ENCODE results near the gene AGXT.

Gene AGXT

DNA sequence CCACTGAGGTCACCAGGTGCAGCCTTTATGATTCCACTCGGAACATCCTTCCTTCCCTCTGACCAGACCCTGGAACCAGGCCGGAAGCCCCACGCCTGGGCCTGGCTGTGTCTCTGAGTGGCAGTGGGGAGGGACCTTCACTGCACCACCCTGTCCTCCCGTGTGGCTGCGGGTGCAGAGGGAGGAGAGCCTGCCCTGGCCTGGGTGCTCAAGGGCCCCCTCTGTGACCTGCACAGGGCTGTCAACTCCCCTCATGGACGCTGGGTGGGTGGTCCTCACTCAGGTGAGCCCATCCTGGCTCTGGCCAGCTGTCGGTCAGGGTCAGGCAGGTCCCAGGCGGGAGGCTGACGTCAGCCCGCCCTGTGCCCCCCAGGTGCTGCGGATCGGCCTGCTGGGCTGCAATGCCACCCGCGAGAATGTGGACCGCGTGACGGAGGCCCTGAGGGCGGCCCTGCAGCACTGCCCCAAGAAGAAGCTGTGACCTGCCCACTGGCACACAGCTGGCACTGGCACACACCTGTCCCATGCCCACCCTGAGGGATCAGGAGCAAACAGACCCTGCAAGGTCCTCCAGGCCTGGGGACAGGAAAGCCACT is 9.8 kb downstream of the AGXT start:
- H3K27ac ChIP-seq (ENCODE audit: low read depth, low read length, severe bottlenecking): no peak overlapping the region
- no peaks in the 10 kb centered on the region for H3K36me3 ChIP-seq (ENCODE audit: control insufficient read depth, insufficient read depth, low read length)
- H3K4me1 ChIP-seq (ENCODE audit: control insufficient read depth, insufficient read depth, low read length, poor library complexity, severe bottlenecking): no peaks in the 10 kb centered on the region
- H3K4me3 ChIP-seq (ENCODE audit: extremely low read depth, insufficient read depth, low read length, poor library complexity, severe bottlenecking): no peak overlapping the region
- H3K9me3 ChIP-seq (ENCODE audit: control insufficient read depth, low read length): no peaks in the 10 kb centered on the region
- 89 to 94% methylated on average over 14 of the region's 18 CpGs for WGBS, 2 experiments (ENCODE audit: insufficient coverage in 2 of 2)

DNA sequence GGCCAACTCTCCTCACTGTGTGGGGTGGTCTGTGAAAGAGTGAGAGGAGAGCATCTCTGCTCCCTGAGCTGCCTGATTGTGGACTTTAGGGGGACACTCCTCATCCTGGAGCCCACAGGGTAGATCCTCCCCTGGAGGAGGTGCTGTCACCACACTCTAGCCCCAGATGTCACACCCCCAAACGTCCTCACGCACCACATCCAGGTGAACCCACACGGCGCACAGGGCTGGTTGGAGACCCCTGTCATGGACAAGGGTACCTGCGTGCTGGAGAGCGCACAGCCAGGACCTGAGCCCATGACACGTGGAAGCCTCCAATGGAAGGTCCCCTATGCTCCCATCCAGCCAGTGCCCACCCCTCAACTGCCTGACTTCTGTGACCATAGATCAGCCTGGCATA is 10.5 kb downstream of the AGXT start:
- WGBS, 2 experiments (ENCODE audit: insufficient coverage in 2 of 2): 88 to 96% methylated on average over 7 of the region's 7 CpGs
- Histone ChIP-seq H3K27ac (ENCODE audit: low read depth, low read length, severe bottlenecking) (no peak overlapping the region), H3K4me1 (ENCODE audit: control insufficient read depth, insufficient read depth, low read length, poor library complexity, severe bottlenecking) (no peaks in the 10 kb centered on the region), H3K4me3 (ENCODE audit: extremely low read depth, insufficient read depth, low read length, poor library complexity, severe bottlenecking) (no peak overlapping the region), H3K9me3 (ENCODE audit: control insufficient read depth, low read length) (no peaks in the 10 kb centered on the region), H3K36me3 (ENCODE audit: control insufficient read depth, insufficient read depth, low read length) (no peaks in the 10 kb centered on the region)

DNA sequence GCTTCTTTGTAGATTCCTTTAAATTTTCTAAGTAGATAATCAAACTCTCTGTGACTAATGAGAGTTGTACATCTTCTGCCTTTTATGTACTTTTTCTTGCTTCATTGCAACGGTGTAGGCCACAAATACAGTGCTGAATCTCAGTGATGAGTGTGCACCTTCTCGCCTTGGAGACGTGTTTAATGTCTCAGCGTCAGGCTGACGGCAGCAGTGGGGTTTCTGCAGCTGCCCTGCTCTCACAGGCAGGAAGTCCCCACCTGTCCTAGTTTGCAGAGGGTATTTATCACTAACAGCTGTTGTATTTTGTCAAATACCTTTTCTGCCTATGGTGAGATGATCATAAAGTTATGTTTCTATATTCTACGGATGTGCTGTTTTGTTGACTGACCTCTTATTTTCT is 13.3 kb downstream of the AGXT start:
- no peaks in the 10 kb centered on the region for H3K4me1 ChIP-seq (ENCODE audit: control insufficient read depth, insufficient read depth, low read length, poor library complexity, severe bottlenecking)
- no peak overlapping the region for H3K27ac ChIP-seq (ENCODE audit: low read depth, low read length, severe bottlenecking)
- 79 to 90% methylated on average over 4 to 5 of the region's 6 CpGs for WGBS, 2 experiments (ENCODE audit: insufficient coverage in 2 of 2)
- no peak overlapping the region for H3K4me3 ChIP-seq (ENCODE audit: extremely low read depth, insufficient read depth, low read length, poor library complexity, severe bottlenecking)
- H3K9me3 ChIP-seq (ENCODE audit: control insufficient read depth, low read length): no peaks in the 10 kb centered on the region
- H3K36me3 ChIP-seq (ENCODE audit: control insufficient read depth, insufficient read depth, low read length): no peaks in the 10 kb centered on the region

DNA sequence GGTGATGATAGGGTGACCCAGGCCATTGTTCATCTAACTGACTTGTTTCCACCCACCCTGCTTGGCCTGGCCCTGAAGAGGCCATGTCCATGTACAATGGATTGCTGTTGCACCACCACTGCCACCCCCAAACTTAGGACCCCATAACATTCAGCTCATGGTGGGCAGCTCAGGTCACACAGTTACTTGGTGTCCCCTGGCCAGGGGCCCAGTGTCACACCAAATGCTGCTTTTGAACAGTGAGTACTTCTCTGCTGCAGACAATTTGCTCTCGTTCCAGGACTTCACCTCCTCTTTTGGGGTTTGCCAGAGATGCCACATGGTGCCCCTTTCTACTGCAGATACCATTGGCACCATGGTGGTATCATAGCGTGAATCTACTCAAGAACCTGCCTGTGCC is 15.6 kb downstream of the AGXT start:
- no peaks in the 10 kb centered on the region for H3K36me3 ChIP-seq (ENCODE audit: control insufficient read depth, insufficient read depth, low read length)
- no peak overlapping the region for H3K27ac ChIP-seq (ENCODE audit: low read depth, low read length, severe bottlenecking)
- 89 to 93% methylated on average over 2 of the region's 2 CpGs for WGBS, 2 experiments (ENCODE audit: insufficient coverage in 2 of 2)
- no peaks in the 10 kb centered on the region for H3K4me1 ChIP-seq (ENCODE audit: control insufficient read depth, insufficient read depth, low read length, poor library complexity, severe bottlenecking)
- H3K4me3 ChIP-seq (ENCODE audit: extremely low read depth, insufficient read depth, low read length, poor library complexity, severe bottlenecking): no peak overlapping the region
- H3K9me3 ChIP-seq (ENCODE audit: control insufficient read depth, low read length): no peaks in the 10 kb centered on the region

DNA sequence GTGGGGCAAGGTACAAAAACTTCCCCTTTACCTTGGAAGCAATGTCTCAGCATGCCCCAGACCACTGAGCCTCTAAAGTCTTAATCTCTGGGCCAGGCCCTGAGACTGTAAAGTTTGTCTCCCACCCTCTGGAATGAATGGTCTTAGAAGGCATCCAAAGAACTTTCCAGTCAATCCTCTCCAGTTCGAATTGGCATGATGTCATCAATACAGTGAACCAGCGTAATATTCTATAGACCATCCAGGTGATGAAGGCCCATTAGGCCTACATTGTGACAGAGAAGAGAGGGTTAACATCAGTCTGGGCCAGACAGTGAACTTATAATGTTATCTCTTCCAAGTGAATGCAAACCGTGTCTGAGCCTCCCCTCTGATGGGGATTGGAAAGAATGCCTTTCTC is 16.1 kb downstream of the AGXT start:
- no peaks in the 10 kb centered on the region for H3K4me1 ChIP-seq (ENCODE audit: control insufficient read depth, insufficient read depth, low read length, poor library complexity, severe bottlenecking)
- no peaks in the 10 kb centered on the region for H3K36me3 ChIP-seq (ENCODE audit: control insufficient read depth, insufficient read depth, low read length)
- H3K4me3 ChIP-seq (ENCODE audit: extremely low read depth, insufficient read depth, low read length, poor library complexity, severe bottlenecking): no peak overlapping the region
- H3K9me3 ChIP-seq (ENCODE audit: control insufficient read depth, low read length): no peaks in the 10 kb centered on the region
- no peak overlapping the region for H3K27ac ChIP-seq (ENCODE audit: low read depth, low read length, severe bottlenecking)
- WGBS, 2 experiments (ENCODE audit: insufficient coverage in 2 of 2): 79 to 95% methylated on average over 3 of the region's 3 CpGs

DNA sequence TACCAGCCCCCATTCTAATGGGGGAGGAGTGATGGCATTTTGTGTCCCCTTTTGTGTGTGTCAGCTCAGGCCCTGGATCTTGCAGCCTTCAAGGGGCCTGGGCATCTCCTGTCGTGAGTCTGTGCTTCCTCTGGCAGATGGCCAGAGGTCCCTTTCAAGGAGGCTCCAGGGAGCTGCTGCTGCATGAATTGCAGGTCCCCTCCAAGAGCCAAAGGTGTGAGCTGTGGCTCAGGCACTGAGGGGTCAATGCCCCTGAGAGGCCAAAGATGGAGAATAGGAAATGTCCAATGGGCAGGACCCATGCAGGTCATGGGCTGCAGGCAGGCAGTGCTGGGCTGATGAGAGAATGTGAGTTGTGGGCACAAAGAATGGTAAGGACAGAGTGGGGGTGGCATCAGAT is 16.9 kb downstream of the AGXT start:
- 89 to 92% methylated on average over 1 of the region's 1 CpG for WGBS, 2 experiments (ENCODE audit: insufficient coverage in 2 of 2)
- no peaks in the 10 kb centered on the region for H3K36me3 ChIP-seq (ENCODE audit: control insufficient read depth, insufficient read depth, low read length)

DNA sequence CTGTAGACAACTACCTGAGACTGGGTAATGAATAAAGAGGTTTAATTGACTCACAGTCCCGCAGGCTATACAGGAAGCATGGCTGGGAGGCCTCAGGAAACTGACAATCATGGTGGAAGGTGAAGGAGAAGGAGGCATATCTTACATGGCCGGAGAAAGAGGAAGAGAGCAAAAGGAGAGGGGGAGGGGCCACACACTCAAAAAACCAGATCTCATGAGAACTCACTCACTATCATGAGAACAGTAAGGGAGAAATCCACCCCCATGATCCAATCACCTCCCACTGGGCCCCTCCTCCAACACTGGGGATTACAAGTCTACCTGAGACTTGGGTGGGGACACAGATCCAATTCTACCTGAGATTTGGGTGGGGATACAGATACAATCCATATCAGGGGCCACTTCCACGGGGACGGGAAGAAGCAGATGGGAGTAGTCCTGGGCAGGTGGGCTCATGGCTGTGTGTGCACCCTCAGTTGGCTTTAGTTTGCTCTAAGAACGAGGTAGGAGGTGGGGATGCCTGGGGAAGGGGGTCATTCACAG is 17.5 kb downstream of the AGXT start:
- Histone ChIP-seq H3K27ac (ENCODE audit: low read depth, low read length, severe bottlenecking) (no peak overlapping the region), H3K4me3 (ENCODE audit: extremely low read depth, insufficient read depth, low read length, poor library complexity, severe bottlenecking) (no peak overlapping the region), H3K4me1 (ENCODE audit: control insufficient read depth, insufficient read depth, low read length, poor library complexity, severe bottlenecking) (no peaks in the 10 kb centered on the region), H3K36me3 (ENCODE audit: control insufficient read depth, insufficient read depth, low read length) (no peaks in the 10 kb centered on the region), H3K9me3 (ENCODE audit: control insufficient read depth, low read length) (no peaks in the 10 kb centered on the region)
- WGBS, 2 experiments (ENCODE audit: insufficient coverage in 2 of 2): 87 to 93% methylated on average over 3 of the region's 5 CpGs

More for the DNA sequence above, 16.9 kb downstream of the AGXT start:
- Histone ChIP-seq H3K9me3 (ENCODE audit: control insufficient read depth, low read length) (no peaks in the 10 kb centered on the region), H3K4me3 (ENCODE audit: extremely low read depth, insufficient read depth, low read length, poor library complexity, severe bottlenecking) (no peak overlapping the region), H3K4me1 (ENCODE audit: control insufficient read depth, insufficient read depth, low read length, poor library complexity, severe bottlenecking) (no peaks in the 10 kb centered on the region), H3K27ac (ENCODE audit: low read depth, low read length, severe bottlenecking) (no peak overlapping the region)

DNA sequence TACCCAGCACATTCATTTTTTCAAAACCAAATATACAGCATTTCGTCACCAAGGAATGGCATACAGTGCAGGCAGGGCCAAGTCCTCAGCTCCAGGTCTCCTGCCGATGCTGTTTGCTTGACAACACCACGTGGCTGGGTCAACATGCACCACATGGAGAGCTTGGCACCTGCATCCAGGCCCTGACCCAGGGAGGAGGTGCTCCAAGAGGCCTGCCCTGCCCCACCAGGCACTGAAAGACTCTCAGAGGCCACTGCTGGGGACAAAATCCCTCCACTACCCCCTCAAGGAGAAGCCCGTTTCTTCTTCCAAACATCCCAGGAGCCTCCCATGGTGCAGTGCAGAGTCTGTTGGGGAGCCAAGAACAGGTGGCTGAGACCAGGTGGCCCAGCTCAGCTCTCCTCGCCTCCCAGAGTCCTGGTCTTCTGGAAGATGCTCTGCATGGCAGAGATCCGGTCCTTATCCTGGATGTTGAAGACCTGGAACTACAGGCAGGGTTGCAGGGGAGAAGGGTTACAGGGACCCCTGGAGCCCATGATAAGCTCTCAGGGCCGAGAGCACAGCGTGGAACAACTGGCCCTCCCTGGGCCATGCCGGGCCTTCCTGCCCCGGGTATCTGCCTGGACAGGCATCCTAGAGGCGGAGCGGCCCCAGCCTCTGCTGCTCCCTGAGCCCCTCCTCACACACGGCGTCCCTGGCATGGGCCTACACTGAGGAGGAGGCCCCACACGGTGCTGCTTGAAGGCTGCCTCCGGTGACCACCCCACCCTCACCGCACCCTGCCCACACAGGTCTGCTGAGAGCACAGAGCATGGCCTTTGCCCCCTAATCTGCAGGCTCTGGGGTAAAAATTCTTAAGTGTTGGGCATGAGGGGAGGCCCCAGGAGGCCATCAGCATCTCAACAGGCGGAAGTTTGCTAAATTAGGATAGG is 18.3 kb downstream of the AGXT start:
- H3K4me3 ChIP-seq (ENCODE audit: extremely low read depth, insufficient read depth, low read length, poor library complexity, severe bottlenecking): no peak overlapping the region
- no peaks in the 10 kb centered on the region for H3K36me3 ChIP-seq (ENCODE audit: control insufficient read depth, insufficient read depth, low read length)
- 84 to 86% methylated on average over 13 to 17 of the region's 18 CpGs for WGBS, 2 experiments (ENCODE audit: insufficient coverage in 2 of 2)
- H3K4me1 ChIP-seq (ENCODE audit: control insufficient read depth, insufficient read depth, low read length, poor library complexity, severe bottlenecking): no peaks in the 10 kb centered on the region
- no peaks in the 10 kb centered on the region for H3K9me3 ChIP-seq (ENCODE audit: control insufficient read depth, low read length)
- H3K27ac ChIP-seq (ENCODE audit: low read depth, low read length, severe bottlenecking): no peak overlapping the region

DNA sequence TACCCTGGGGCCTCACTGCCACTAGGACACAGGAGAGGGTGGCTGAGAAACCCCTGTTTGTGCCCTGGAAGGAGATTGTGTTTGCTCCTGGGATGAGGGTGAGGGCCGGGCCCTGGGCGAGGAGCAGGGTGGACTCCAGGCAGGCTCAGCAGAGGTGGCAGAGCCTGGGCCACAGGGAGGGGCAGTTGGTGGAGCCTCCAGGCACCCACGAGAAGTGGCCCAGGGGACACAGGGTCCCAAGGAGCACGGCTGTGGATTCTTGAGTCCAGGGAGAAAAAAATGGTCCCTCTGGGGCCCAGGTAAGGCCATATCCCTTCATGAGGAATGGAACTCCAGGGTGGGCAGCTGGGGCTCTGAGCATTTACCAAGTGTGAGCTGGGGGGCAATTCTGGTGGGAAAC is 19.0 kb downstream of the AGXT start:
- no peak overlapping the region for H3K4me3 ChIP-seq (ENCODE audit: extremely low read depth, insufficient read depth, low read length, poor library complexity, severe bottlenecking)
- H3K9me3 ChIP-seq (ENCODE audit: control insufficient read depth, low read length): no peaks in the 10 kb centered on the region
- WGBS, 2 experiments (ENCODE audit: insufficient coverage in 2 of 2): 73 to 90% methylated on average over 4 of the region's 4 CpGs
- H3K27ac ChIP-seq (ENCODE audit: low read depth, low read length, severe bottlenecking): no peak overlapping the region
- H3K4me1 ChIP-seq (ENCODE audit: control insufficient read depth, insufficient read depth, low read length, poor library complexity, severe bottlenecking): no peaks in the 10 kb centered on the region
- H3K36me3 ChIP-seq (ENCODE audit: control insufficient read depth, insufficient read depth, low read length): no peaks in the 10 kb centered on the region

DNA sequence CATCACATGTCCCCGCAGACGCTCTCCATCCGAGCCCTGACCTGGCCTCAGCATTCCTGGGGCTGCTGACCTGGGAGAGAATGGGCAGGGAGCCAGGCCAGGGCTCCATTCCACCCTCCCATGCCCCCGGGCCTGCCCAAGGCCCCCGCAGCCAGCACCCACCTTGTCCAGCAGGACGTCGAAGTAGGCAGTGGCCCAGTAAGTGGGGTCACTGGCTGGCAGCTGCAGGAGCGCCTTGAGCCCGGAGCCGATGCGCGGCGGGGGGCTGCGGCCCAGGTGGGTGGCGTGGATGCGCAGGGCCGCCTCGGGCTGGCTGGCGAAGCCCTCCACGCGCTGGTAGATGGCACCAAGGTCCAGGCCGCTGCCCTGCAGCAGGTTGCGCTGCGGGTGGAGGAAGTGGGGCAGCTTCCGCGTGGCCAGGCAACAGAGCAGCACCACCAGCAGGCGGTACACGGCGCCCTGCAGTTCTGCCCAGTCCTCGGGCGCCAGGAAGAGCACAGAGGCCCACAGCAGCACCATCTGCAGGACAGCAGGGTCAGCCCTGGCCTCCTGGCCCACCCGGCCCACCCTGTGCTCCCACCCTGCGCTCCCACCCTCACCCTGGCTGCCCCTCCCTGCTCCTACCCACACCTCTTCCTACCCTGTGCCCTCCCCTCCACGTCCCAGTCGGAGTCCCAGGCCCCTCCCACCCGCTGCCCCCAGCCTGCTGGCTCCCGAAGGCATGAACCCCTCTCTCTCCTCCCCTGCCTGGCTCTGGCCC is 19.7 kb downstream of the AGXT start:
- 94 to 95% methylated on average over 25 to 32 of the region's 37 CpGs for WGBS, 2 experiments (ENCODE audit: insufficient coverage in 2 of 2)
- H3K27ac ChIP-seq (ENCODE audit: low read depth, low read length, severe bottlenecking): no peak overlapping the region
- no peaks in the 10 kb centered on the region for H3K4me1 ChIP-seq (ENCODE audit: control insufficient read depth, insufficient read depth, low read length, poor library complexity, severe bottlenecking)
- no peak overlapping the region for H3K4me3 ChIP-seq (ENCODE audit: extremely low read depth, insufficient read depth, low read length, poor library complexity, severe bottlenecking)
- H3K9me3 ChIP-seq (ENCODE audit: control insufficient read depth, low read length): no peaks in the 10 kb centered on the region
- H3K36me3 ChIP-seq (ENCODE audit: control insufficient read depth, insufficient read depth, low read length): no peaks in the 10 kb centered on the region

All from mesodermal cell (in vitro differentiated cells).